GM19023 (cell line): ENCODE results near the gene SYK.
"Not testable (repeated sequence)": the region's sequence is repeated elsewhere in the genome, so short reads cannot be mapped to it uniquely, and the experiment has no call there.

Experiments
- ATAC-seq: cut with Tn5 transposase; IDR thresholded peaks from one replicate; pipeline ENCODE4 v1.9.1; 2021; ENCODE audit warnings: mild to moderate bottlenecking, moderate library complexity; ENCODE audit not compliant: unreplicated experiment

SYK gene

DNA sequence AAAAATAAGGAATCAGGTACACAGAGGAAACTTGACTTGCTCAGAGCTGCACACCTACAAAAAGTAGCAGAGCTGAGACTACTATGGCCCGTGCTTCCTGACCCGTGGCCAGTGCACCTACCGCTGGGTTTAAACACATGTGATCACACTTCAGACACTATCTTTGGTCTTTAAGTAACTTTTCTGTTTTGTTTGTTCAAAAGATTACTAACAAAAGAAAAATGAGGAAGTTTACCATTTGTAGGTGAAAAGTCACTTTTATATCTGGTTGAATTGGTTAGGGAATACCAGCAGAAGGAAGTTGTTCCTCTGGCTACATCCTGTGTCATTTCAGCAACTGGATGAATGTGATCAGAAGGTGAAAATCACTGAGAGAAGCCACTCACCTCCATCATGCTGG, 6.5 kb upstream of the SYK start:
- no peak for ATAC-seq

DNA sequence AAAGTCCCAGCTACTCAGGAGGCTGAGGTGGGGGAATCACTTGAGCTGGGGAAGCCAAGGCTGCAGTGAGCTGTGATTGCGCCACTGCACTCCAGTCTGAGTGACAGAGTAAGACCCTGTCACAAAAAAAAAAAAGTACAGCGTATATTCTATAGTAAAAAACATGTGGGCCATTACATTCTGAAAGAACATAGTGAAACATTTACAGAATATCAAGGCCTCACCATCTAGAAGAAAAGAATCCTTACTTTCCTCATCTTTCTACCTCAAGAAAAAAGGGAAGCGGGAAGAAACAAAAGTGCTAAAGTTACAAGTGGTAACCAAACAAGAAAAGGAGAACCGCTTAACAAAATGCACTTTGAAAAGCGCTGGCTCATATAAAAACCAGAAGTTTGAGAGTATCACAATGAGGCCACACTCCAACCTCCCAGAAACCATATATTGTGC, 5.7 kb upstream of the SYK start:
- ATAC-seq = no peak

DNA sequence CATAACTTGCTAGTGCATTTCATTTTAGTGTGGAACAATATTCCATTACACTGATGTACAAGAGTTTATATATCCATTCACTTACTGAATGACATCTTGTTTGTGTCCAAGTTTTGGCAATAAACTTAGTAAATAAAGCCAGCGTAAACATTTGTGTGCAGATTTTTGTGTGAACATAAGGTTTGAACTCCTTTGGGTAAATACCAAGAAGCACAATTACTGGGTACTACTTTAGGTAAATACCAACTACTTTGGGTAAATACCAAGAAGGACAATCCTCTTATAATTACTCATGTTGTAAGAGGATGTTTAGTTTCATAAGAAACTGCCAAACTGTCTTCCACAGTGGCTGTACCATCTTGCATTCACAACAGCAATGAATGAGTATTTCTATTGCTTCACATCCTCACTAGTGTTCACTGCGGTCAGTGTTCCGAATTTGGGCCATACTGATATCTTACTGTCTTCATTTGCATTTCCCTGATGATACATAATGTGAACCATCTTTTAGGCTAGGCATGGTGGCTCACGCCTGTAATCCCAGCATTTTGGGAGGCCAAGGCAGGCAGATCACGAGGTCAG, 2.3 kb upstream of the SYK start:
- no peak for ATAC-seq

DNA sequence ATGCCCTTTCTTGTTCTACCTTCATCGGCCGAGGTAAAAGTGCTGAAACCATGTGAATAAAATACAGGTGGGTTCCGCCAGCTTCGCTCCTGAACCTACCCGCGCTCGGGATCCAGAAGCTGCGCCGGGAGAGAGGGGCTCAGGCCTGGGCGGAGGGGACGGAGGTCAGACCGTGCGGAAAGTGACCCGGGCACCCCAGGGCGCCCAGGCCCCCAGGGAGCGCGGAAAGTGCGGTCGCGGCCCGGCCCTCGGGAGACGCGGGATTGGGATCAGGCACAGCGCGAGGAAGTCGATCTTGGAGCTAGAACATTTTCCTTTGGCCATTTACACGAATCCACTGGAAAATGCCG, 329 bp downstream of the SYK start:
- ATAC-seq = peak; percentile 8

DNA sequence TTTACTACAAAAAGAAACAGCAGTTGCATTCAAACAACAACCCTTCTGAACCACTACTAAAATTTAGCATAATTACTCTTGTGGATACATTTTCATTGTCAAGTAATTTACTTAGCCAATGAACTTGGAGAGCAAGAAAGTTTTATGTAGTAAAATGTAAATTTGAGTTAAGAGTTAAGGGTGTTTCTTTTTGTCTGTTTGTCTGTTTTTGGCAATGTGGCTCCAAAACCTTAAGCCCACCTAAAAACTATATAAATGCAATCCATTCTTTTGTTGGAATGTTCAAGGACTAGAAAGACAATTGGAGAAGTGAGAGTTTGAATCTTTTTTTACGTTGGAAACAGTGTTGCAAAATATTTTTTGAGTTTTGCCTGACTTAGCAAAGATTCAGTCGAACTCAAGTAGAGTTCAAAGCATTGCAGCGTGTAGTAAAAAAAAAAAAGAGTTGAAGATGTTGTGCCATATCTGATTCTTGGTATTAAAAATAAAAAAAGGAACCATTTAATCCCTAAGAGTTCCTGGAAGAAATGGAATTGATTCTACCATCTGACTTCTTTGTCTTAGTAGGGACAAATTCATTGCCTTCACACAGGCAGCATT, 867 bp downstream of the SYK start:
- no peak for ATAC-seq

DNA sequence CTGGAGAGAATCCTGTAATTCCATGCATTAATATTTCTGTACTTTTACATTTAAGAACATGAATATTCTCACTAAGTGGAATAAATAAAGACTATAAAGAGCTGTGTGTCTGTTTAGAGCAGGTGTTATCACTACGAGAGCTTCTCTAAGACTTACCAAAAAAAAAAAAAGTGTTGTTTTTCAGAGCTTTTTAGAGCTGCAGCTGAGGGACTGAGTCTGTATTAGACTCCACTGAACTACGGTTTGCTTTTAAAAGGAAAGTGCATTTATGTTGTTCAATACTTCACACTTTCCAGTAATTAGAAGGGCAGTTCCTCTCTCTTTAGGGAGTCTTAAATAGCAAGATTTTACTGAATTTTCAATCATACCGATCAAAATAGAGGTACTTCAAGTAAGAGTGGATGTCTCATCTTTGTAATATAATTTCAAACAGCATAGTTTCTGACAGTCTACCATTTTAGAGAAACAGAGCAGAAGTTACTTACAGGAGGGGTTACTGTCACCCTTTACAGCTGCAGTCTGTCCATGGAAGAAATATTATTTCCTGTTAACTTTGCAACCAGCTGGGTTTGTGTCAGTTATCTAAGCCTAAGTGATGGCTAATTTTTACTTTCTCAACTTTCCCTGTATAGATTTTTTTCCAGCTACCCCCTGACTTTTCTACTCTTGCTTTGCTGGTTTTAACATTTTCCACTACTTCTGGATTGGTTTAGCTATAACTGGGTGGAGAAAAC, 2.4 kb downstream of the SYK start:
- no peak for ATAC-seq

DNA sequence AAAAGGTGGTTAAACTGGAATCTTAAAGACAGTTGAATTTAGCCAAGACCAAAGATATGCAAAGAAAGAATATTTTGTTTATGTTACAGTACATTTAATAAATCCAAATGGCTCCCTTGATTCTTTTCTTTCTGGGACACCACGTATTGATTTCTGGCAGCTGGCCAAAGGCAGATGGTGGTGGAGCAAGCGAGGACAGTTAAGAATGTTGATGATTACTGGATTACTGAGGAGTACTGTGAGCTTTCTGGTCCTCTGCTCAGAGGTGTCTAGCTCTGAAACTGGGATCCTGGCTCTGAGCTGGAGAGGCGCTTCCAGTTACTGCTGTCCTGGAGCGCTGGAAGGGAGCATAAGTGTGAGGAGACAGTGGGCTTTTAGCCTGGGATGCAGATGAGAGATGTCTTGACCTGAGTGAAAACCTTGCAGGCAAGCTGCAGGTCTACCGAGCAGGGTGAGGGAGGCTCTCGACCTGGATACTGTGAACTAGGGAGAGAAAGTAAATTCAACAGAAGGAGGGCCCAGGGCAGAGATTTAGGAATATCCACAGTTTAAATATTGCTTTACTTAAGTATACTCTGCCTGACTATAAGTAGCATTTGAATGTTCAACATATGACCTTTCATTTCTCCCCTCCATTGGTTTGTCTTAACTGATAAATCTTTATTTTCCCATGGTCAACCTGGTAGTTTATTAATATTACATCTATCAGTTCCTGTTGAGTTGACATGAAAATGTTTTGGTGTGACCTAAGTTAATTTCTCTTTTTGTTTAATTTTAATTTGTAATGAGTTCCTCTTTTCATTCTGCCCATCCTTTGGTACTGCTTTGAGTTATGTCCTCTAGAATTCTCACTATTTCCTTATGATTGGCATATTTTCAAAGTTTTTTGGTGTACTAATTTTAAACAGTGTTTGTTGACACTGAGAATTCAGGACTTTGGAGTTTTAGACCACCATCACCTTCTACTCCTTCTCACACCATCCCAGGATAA, 3.7 kb downstream of the SYK start:
- ATAC-seq = no peak

DNA sequence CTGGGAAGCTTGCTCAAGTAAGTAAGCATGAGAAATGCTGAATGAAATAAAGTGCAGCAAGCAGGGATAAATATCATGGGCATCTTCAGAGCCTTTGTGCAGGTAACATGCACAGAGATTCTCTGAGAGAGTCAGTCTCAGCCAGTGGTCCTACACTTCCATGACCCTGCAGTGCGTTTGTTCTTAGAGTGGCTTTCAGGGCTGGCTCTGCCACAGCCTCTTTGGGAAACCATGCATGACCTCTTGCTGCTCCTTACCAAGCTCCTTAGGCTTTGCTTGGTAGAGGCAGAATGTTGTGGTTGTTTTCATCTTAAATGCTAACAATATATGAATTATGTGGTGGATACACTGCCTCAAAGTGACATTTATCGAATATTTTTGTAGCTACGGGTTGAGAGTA, 5.4 kb downstream of the SYK start:
- ATAC-seq = no peak

DNA sequence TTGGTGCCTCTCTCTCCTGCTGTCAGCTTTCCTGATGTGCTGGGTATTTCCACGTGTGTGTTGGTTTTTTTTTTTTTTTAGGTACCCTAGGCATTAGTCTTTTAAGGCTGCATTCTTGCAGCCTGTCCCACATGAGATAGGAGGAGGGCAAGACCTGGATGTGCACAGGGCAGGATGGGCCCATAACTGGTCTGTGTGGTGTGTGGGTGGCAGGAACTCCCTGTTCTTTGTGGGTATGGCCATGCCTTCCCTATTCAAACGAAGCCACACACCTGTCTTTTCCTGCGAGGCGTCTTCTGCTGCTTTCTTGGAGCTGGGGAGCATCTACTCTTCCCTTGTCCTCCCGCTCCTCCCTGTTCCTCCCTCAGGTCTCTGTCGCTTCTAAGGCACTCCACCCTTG, 6.8 kb downstream of the SYK start:
- ATAC-seq = peak; percentile 20

DNA sequence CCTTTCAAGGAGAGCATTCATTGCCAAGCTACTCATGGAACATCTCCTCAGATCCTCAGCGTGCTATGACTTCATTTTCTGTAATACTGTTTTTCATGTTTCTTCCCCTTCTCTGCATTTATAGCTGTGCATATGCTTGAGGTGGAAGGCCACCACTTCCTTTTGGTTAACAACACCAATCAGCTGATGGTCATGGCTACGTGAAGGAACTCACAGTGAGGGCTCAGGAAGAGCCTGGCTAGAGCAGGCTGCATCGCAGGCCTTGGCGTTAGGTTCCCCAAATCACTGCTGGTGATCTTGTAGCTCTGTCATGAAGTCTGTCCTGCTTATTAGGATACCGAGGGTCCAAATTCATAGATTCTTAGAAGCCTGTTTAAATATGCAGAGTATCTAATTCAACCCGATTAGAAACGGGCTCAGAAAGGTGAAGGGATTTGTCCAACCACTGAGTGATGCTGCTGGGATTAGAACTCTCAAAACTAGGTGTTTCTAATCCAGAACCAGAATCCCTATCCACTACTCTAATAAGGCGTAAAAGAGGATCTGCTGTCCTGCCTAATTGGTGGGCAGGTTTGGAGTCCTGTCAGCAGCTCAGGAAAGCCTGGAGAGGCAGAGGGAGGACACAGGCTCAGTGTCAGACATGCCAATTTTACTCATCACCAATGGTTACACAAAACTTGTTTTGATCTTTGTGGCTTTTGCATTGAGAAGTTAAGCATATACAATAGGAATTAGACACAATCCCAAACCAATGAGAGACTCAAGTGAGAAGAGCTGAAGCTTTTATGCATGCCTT, 7.5 kb downstream of the SYK start:
- ATAC-seq = peak; percentile 32

DNA sequence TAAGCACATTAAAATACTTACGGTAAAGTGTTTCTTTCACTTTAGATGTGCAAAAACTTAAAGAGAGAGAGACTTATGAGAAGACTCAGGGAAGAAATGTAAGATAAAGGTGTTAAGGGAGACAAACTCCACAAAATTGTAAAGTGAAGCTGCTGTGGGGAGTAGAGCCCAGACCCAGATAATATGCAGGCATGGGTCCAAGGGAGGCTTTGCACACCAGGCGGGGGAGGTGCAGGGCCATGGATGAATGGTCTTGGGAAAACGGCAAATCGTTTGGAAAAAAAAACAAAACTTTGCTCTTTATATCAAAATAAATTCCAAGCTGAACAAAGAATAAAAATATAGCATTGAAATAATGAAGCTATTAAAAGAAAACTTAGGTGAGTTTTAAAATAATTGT, 9.1 kb downstream of the SYK start:
- ATAC-seq = no peak

DNA sequence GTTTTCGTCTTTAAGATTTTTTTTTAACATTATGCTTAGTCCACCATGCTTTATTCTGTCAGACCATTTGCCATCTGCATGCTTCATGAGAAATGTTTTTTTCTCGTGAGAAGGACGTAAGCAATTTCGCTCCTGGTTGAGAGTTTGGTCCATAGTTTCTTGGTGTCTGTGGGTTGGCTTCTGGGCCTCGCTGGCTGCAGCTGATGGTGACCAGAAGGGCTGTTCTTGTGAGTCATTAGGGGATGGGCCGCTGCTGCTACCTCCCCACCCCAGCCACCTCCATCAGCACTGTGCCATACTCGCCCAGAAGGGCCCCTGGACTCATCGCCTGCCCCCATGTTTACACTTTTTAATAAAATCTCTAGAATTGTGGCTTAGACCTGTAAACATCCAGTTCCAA, 11.4 kb downstream of the SYK start:
- no peak for ATAC-seq

DNA sequence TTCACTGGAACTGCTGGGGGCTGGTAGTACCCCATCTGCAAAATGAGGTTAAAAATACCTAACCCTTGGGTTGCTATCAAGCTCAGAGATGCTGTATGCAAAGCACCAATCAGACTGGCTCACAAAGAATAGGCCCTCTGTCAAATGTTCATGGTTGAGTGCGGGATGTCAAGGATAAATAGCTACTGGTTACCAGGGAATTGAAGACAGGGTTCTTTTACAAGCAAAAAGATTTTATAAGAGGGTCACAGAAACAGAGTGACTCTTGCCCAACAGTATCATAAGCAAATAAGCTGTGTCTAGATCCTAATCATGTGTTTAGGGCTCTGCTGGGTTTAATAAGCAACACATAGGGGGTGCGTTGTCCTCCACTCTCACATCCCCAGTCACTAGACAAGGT, 11.9 kb downstream of the SYK start:
- no peak for ATAC-seq

DNA sequence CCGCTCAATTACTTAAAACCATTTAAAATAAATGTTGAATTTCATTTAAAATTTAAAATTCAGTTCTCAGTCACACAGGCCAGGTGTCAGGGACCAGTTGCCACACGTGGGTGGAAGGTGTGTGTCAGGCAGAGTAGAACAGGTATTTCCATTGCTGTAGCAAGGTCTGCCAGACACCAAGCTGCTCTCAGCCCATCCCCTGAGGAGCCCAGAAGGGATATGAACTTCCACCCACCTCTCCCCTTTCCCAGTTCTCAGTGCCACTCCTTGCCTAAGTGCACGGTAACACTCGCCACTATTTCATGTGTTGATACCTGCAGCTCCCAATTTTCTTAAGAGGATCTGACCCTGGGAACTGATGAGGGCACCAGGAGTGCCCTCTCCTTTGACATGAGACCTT, 12.7 kb downstream of the SYK start:
- ATAC-seq = no peak

DNA sequence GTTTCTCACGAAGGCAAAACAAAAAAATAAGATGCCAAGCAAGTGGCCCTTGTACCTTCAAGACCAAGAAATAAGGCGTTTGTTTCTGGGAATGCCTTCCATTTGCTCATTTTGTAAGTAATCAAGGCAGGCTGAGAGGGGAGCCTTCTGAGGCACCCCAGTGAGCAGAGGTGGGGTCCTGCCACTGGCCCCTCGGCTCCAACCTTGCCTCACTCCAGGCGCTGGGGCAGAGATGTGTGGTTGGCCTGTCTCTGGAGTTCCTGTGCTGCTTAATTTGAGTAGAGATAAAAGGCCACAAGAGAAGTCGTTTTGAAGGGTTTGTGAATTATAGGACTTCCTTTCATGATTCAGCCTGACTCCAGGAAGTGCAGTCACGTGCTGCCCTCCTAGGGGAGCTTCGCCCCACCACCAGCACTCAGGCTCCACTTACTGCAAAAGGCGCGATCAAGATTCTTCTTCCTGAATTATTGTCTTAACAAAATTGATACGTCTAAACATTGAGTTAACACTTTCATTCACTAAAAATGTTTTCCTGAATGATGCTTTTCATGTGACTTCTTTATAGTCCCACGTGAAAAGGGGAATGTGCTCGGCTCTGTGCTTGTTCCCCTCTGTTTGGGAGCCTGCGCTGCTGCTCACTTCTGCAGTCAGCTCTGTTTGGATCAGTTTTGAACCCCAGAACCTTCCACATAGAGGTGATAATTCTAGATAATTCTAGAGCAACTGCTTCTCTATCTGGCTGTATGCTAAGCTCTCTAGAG, 13.7 kb downstream of the SYK start:
- no peak for ATAC-seq

DNA sequence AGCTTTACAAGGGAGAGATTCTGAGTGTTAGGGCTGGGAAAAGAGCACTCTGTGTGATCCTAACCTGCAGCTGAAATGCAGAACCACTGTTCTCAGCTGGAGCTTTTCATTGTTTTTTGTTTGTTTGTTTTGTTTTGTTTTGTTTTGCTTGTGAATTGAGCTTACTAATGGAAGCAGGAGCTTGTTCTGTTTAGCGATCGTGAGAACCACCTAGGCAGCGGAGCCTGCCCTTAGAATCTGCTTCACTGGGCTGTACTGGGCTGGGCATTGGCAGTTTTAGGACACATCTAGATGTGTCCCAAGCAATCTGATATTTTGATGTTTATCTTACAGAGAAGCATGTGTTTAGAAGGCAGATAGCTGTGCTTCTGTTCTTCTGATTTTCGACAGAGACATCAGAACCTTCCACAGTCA, 14.3 kb downstream of the SYK start:
- no peak for ATAC-seq

DNA sequence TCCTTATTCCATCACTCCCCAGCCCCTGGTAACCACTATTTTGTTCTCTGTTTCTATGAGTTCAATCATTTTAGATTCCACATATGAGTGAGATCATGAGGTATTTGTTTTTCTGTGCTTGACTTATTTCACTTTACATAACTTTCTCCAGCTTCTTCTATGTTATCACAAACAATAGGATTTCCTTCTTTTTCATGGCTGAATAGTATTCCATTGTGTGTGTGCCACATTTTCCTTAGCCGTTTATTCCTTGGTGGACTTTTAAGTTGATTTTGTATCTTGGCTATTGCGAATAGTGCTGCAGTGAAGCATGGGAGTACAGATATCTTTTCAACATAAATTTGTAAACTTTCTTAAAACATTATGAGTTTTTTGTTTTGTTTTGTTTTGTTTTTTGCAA, 15.1 kb downstream of the SYK start:
- no peak for ATAC-seq

DNA sequence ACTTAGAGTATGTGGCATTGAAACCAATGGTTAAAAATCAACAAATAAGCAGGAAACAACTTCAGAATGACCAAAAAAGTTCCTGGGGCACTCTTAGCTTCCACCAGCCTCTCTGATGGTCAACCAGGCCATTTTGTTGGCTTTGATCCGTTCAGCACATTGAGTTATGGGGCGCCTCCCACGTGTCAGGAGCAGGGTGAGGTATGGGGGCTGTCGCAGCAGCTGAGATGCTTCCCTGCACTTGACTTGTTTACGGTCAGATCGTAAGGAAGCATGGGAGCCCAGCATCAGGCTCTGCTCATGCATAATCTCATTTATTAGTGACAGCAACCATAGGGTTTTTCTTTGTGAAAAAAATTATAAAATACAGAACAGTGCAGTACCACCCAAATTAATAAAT, 16.7 kb downstream of the SYK start:
- ATAC-seq = no peak

DNA sequence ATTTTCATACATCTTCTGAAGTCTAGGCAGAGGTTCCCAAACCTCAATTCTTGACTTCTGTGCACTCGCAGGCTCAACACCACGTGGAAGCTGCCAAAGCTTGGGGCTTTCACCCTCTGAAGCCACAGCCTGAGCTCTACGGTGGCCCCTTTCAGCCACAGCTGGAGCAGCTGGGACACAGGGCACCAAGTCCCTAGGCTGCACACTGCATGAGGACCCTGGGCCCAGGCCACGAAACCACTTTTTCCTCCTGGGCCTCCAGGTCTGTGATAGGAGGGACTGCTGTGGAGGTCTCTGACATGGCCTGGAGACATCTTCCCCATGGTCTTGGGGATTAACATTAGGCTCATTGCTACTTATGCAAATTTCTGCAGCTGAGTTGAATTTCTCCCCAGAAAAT, 18.8 kb downstream of the SYK start:
- not testable (repeated sequence) for ATAC-seq

DNA sequence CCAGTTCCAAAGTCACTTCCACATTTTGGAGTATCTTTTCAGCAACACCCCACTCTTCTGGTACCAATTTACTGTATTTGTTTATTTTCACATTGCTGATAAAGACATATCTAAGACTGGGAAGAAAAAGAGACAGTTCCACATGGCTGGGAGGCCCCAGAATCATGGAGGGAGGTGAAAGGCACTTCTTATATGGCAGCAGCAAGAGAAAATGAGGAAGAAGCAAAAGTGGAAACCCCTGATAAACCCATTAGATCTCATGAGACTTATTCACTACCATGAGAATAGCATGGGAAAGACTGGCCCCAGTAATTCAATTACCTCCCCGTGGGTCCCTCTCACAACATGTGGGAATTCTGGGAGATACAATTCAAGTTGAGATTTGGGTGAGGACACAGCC, 19.6 kb downstream of the SYK start:
- not testable (repeated sequence) for ATAC-seq
